ENCODE measurements around the gene PXDN. TPM values are rescaled to one million over a fixed set of nuclear protein-coding genes. Genes with fewer than 3 reads are reported as not detected.
"Not testable (repeated sequence)": the region's sequence is repeated elsewhere in the genome, so short reads cannot be mapped to it uniquely, and the experiment has no call there.

The PXDN gene
- total RNA-seq, 4 donors from 2014 or later: 26.6 to 254 (median 59.8) TPM

DNA sequence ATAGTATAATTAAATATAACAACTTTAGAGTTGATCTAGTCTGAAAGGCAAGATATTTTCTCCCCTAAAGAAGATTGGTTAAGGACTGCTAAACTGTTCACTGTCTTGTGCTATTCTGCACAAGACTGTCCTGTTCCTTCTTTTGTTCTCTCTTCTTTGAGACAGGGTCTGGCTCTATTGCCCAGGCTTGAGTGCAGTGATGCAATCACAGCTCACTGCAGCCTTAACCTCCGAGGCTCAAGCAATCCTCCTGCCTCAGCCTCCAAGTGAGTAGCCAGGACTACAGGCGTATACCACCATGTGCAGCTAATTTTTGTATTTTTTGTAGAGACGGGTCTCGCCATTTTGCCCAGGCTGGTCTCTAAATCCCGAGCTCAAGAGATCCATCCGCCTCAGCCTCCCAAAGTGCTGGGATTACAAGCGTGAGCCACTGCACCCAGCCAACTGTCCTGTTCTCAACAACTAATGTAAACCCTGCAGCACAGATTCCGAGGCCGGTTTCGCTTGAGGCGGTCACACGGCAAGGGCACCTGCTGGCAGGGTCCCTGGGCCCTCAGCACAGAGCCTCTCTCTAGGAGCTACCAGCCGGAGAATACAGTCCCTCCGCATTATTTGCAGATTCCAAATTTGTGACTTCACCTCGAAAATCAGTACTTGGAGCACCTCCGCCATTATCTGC, 16.4 kb downstream of the PXDN start:
- Histone ChIP-seq H3K27ac (peak overlapping the region; percentile 63 to 84), H3K4me3 (no peak overlapping the region), H3K27me3 (no peaks in the 10 kb centered on the region), H3K4me1 (peaks cover 14 to 15% of the 10 kb centered on the region in 2 donors), H3K36me3 (no peaks in the 10 kb centered on the region), H3K9me3 (no peaks in the 10 kb centered on the region)
- intact Hi-C loops (cut with DNase I; ENCODE audit: low total_unique reads): no loop called here
- DNase-seq: peak; percentile 12 to 19
- TF ChIP-seq, protein P1, sequence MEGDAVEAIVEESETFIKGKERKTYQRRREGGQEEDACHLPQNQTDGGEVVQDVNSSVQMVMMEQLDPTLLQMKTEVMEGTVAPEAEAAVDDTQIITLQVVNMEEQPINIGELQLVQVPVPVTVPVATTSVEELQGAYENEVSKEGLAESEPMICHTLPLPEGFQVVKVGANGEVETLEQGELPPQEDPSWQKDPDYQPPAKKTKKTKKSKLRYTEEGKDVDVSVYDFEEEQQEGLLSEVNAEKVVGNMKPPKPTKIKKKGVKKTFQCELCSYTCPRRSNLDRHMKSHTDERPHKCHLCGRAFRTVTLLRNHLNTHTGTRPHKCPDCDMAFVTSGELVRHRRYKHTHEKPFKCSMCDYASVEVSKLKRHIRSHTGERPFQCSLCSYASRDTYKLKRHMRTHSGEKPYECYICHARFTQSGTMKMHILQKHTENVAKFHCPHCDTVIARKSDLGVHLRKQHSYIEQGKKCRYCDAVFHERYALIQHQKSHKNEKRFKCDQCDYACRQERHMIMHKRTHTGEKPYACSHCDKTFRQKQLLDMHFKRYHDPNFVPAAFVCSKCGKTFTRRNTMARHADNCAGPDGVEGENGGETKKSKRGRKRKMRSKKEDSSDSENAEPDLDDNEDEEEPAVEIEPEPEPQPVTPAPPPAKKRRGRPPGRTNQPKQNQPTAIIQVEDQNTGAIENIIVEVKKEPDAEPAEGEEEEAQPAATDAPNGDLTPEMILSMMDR (IDR thresholded peaks at IDR 0.05): no peak
- no peak for TF ChIP-seq POLR2A (IDR thresholded peaks at IDR 0.05)

DNA sequence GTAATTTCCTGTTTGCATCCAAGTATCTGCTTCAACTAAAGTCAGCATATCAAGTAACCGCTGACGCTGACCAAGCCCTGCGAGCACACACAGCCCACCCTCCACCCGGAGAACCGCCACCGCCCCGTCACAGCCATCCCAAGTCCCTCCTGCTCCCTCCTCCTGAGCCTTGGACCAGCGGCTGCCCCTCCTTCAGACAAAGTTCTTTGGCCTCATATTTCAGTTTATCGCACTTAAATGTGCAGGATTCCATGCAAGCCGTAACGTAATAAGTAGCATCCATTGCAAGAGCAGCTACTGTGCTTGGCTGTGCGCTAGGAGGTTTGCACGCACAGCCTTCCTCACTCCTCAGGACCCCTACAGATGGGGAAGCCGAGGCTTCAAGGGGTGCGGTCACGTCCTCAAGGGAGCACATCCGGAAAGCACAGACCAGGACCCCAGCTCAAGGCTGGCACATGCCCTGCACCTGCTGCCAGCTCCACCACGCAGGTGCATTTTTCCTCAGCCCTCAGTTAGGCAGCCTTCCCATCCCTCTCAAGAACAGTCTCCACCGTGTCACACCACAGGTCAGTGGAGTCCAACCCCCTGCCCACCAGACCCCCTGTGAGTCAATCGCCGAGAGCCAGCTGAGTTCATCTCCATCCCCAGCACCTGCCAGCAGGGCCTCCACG, 17.1 kb downstream of the PXDN start:
- intact Hi-C loops (cut with DNase I; ENCODE audit: low total_unique reads): no loop called here
- DNase-seq: peak; percentile 11 to 13
- Histone ChIP-seq H3K27ac (no peak overlapping the region), H3K9me3 (no peaks in the 10 kb centered on the region), H3K36me3 (no peaks in the 10 kb centered on the region), H3K4me3 (no peak overlapping the region), H3K27me3 (no peaks in the 10 kb centered on the region), H3K4me1 (peaks cover 12 to 14% of the 10 kb centered on the region in 2 donors)
- no peak for TF ChIP-seq POLR2A (IDR thresholded peaks at IDR 0.05)
- TF ChIP-seq, protein P1 (IDR thresholded peaks at IDR 0.05): no peak

DNA sequence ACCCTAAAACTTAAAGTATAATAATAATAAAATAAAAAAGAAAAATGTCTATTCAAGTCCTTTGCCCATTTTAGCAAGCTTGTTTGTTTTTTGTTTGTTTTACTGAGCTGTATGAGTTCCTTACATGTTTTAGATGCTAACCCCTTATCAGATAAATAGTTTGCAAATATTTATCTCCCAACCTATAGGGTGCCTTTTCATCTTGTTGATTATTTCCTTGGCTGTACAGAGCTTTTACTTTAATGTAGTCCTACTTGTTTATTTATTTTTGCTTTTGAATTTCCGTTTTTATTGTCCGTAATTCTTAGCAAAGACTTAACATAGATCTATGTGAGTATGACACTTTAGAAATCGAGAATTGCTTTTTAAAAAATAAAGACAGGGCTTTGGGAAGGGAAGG, 17.8 kb downstream of the PXDN start:
- TF ChIP-seq, protein P1 (IDR thresholded peaks at IDR 0.05): no peak
- TF ChIP-seq POLR2A (IDR thresholded peaks at IDR 0.05): no peak
- Histone ChIP-seq H3K9me3 (no peaks in the 10 kb centered on the region), H3K27me3 (no peaks in the 10 kb centered on the region), H3K4me3 (no peak overlapping the region), H3K4me1 (peaks cover 6 to 14% of the 10 kb centered on the region in 2 donors), H3K36me3 (no peaks in the 10 kb centered on the region), H3K27ac (no peak overlapping the region)
- intact Hi-C loops (cut with DNase I; ENCODE audit: low total_unique reads): no loop called here
- DNase-seq: no peak

DNA sequence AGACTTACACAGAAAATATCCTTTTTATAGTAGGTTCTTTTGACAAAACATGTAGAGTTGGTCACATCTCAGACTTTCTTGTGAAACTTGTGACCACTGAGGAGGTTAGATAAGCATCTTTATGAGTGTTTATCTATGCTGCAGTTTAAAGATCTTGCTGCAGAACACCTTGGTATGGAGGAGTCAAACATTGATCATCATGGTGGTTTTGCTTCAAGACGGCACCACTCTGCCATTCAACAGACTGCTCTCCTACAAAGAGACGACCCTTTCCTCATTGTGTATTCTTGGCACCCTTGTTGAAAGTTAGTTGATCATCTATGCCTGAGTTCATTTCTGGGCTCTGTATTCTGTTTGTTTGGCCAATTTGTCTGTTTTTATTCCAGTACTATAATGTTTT, 20.0 kb downstream of the PXDN start:
- H3K27me3 ChIP-seq; DNase-seq; H3K4me1 ChIP-seq; H3K27ac ChIP-seq; H3K9me3 ChIP-seq; H3K36me3 ChIP-seq; H3K4me3 ChIP-seq; intact Hi-C loops (cut with DNase I; ENCODE audit: low total_unique reads): not testable (repeated sequence)

DNA sequence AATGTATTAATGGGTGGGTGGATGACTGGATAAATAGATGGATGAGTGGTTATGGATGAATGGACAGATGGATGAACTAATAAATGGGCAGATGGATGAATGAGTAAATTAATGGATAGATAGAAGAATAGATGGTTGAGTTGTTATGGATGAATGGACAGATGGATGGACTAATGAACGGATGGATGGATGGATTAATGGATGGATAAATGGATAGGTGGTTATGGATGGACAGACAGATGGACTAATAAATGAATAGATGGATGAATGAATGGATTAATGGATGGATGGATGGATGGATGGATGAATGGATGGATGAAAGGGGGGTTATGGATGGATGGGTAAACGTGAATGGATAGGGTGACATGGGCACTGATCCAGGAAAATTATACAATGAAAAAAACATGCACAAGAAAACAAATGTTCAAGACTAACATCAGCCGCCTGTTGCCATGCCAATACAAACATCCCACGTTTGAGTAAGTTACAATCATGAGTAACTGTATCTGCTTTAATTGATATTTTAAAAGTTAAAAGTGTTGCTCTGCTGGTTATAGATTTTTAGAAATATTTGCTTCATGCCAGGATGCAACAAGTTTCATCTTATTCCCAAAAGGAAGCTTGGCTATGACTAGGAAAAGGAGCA, 20.8 kb downstream of the PXDN start:
- no peak for DNase-seq
- intact Hi-C loops (cut with DNase I; ENCODE audit: low total_unique reads): no loop called here
- TF ChIP-seq, protein P1 (IDR thresholded peaks at IDR 0.05): no peak
- TF ChIP-seq POLR2A (IDR thresholded peaks at IDR 0.05): no peak
- Histone ChIP-seq H3K4me1 (peaks cover 4 to 6% of the 10 kb centered on the region in 2 donors), H3K4me3 (no peak overlapping the region), H3K9me3 (no peaks in the 10 kb centered on the region), H3K27me3 (no peaks in the 10 kb centered on the region), H3K36me3 (no peaks in the 10 kb centered on the region), H3K27ac (no peak overlapping the region)
